Measurements from ENCODE around the gene DLG2. TPM values are rescaled to one million over a fixed set of nuclear protein-coding genes. Genes with fewer than 3 reads are reported as not detected.

The DLG2 gene
- total RNA-seq, 4 donors from 2014 or later = 2.9 to 30.2 (median 22.6) TPM

DNA sequence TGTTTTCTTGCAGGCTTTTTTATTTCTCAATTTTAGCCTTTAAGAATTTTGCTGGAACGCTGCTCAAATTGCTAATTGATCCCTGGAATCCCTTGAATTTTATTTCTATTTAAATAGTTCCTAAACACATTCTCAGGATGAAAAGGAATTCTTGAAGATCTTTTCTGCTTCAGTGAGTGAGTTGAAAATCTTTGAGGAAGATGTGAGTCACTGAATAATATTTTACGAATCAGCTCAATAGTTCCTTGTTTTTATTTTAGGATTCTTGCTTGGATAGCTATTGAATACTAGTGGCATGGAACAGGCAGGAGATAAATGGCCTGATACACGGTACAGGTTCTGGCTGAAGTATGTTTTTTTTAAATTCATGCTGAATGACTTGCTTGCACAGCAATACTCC lies 2146.3 kb downstream of the DLG2 start:
- TF ChIP-seq, protein P1, sequence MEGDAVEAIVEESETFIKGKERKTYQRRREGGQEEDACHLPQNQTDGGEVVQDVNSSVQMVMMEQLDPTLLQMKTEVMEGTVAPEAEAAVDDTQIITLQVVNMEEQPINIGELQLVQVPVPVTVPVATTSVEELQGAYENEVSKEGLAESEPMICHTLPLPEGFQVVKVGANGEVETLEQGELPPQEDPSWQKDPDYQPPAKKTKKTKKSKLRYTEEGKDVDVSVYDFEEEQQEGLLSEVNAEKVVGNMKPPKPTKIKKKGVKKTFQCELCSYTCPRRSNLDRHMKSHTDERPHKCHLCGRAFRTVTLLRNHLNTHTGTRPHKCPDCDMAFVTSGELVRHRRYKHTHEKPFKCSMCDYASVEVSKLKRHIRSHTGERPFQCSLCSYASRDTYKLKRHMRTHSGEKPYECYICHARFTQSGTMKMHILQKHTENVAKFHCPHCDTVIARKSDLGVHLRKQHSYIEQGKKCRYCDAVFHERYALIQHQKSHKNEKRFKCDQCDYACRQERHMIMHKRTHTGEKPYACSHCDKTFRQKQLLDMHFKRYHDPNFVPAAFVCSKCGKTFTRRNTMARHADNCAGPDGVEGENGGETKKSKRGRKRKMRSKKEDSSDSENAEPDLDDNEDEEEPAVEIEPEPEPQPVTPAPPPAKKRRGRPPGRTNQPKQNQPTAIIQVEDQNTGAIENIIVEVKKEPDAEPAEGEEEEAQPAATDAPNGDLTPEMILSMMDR (IDR thresholded peaks at IDR 0.05) = no peak
- TF ChIP-seq POLR2A (IDR thresholded peaks at IDR 0.05) = no peak
- no peaks in the 10 kb centered on the region for H3K36me3 ChIP-seq
- no peak overlapping the region for H3K4me3 ChIP-seq
- no peak for DNase-seq
- intact Hi-C loops (cut with DNase I; ENCODE audit: low total_unique reads) = no loop called here
- no peaks in the 10 kb centered on the region for H3K4me1 ChIP-seq
- no peak overlapping the region for H3K27ac ChIP-seq
- H3K27me3 ChIP-seq = no peaks in the 10 kb centered on the region
- no peaks in the 10 kb centered on the region for H3K9me3 ChIP-seq

DNA sequence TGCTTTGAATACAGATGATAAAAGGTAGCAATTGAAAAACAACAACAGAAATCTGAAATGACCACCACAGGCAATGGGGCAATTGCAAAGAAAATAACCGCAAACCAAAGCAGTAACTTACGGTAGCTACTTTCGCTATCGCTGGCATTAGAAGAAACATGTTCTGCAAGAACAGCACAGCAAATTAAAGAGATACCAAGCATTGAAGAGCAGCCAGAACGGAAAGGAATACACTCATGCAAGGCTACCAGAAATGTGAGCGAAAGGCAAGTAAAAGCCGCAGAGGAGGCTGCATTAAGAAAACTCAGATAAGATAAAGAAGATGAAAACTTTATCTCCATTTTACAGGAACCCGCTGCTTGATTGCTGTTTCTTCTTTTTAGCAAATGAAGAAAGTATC lies 2146.9 kb downstream of the DLG2 start:
- Histone ChIP-seq H3K4me1 (no peaks in the 10 kb centered on the region), H3K27ac (no peak overlapping the region), H3K9me3 (no peaks in the 10 kb centered on the region), H3K4me3 (no peak overlapping the region), H3K27me3 (no peaks in the 10 kb centered on the region), H3K36me3 (no peaks in the 10 kb centered on the region)
- no peak for DNase-seq
- TF ChIP-seq POLR2A (IDR thresholded peaks at IDR 0.05) = no peak
- TF ChIP-seq, protein P1 (IDR thresholded peaks at IDR 0.05) = no peak
- intact Hi-C loops (cut with DNase I; ENCODE audit: low total_unique reads) = no loop called here

DNA sequence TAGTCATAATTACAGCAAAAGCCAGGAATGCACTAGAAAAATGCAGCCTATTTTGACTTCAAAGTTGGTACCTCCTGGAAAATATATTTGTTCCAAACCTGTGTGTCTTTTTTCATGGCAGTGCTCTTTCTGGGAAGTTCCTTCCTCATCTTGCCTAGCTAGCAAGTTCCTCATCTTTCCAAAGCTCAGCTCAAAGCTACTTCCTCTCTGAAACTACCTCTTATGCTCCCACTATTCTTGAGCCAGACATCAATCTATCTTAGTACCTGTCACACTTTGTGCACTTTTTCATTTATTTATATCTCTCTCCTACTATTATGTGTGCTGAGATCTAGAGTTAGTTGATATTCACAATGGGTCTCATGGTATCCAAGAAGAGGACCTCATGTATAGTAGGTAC lies 2149.4 kb downstream of the DLG2 start:
- intact Hi-C loops (cut with DNase I; ENCODE audit: low total_unique reads) = no loop called here
- no peaks in the 10 kb centered on the region for H3K4me1 ChIP-seq
- H3K9me3 ChIP-seq = no peaks in the 10 kb centered on the region
- H3K36me3 ChIP-seq = no peaks in the 10 kb centered on the region
- no peak overlapping the region for H3K27ac ChIP-seq
- no peaks in the 10 kb centered on the region for H3K27me3 ChIP-seq
- no peak for DNase-seq
- TF ChIP-seq, protein P1 (IDR thresholded peaks at IDR 0.05) = no peak
- TF ChIP-seq POLR2A (IDR thresholded peaks at IDR 0.05) = no peak
- H3K4me3 ChIP-seq = no peak overlapping the region

DNA sequence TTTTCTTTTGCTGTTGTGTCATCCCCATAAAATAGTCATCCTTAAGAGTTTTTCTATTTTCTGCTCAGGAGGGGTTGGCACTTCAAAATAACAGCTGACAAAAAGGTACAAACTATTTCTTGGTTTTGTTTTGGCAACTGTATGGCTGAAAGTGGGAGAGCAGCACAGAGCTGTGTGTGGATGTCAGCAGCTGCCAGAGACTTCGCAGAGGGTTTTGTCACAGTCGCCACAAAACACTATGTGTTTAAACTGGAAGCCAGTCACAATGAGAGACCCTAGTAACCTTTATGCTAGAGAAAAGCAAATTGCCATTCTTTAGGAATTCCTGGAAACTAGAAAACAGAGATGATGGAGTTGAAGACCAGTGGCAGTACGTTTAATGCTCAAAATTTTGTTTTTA lies 2151.4 kb downstream of the DLG2 start:
- Histone ChIP-seq H3K4me1 (no peaks in the 10 kb centered on the region), H3K4me3 (no peak overlapping the region), H3K36me3 (no peaks in the 10 kb centered on the region), H3K9me3 (no peaks in the 10 kb centered on the region), H3K27me3 (no peaks in the 10 kb centered on the region), H3K27ac (no peak overlapping the region)
- intact Hi-C loops (cut with DNase I; ENCODE audit: low total_unique reads) = no loop called here
- no peak for DNase-seq
- no peak for TF ChIP-seq POLR2A (IDR thresholded peaks at IDR 0.05)
- TF ChIP-seq, protein P1 (IDR thresholded peaks at IDR 0.05) = no peak

DNA sequence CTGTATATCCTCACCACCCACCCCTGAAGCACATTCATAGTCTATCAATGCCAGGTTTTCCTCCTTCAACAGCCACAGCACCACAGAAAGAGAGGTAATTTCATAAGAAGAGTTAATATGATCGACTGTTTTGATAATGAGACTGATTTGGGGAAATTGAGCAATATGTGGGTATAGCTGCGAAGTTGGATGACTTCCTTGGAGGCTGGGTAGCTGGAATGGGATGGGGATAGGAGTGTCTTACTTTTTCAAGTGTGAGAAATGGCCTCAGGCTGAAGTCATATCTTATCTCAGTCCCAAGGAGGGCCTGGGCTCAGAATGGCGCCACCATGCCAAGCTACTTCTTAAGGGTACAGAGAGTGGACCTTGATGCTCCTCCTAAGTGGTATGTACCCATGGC lies 2153.4 kb downstream of the DLG2 start:
- intact Hi-C loops (cut with DNase I; ENCODE audit: low total_unique reads) = no loop called here
- H3K36me3 ChIP-seq = no peaks in the 10 kb centered on the region
- TF ChIP-seq POLR2A (IDR thresholded peaks at IDR 0.05) = no peak
- TF ChIP-seq, protein P1 (IDR thresholded peaks at IDR 0.05) = no peak
- H3K4me3 ChIP-seq = no peak overlapping the region
- no peaks in the 10 kb centered on the region for H3K4me1 ChIP-seq
- no peak overlapping the region for H3K27ac ChIP-seq
- no peak for DNase-seq
- no peaks in the 10 kb centered on the region for H3K9me3 ChIP-seq
- H3K27me3 ChIP-seq = no peaks in the 10 kb centered on the region

All from uterus (tissue), 4 donors.